Stimulated activated CD8-positive, alpha-beta memory T cell treated with anti-CD3 and anti-CD28 coated beads, Interleukin-15, amount 100 ng/mL, for 1 hour (primary cell): ENCODE data around the gene DELE1.
"Not testable (repeated sequence)": the region's sequence is repeated elsewhere in the genome, so short reads cannot be mapped to it uniquely, and the experiment has no call there.

Experiments used
- DNase-seq: peaks from one replicate; pipeline ENCODE4 v3.0.0-alpha.2; 2020; ENCODE audit warnings: low read depth

Gene DELE1

GRCh38 chr5:141889282-141889871, 34.3 kb upstream of the DELE1 start:
- no peak for DNase-seq

DNA sequence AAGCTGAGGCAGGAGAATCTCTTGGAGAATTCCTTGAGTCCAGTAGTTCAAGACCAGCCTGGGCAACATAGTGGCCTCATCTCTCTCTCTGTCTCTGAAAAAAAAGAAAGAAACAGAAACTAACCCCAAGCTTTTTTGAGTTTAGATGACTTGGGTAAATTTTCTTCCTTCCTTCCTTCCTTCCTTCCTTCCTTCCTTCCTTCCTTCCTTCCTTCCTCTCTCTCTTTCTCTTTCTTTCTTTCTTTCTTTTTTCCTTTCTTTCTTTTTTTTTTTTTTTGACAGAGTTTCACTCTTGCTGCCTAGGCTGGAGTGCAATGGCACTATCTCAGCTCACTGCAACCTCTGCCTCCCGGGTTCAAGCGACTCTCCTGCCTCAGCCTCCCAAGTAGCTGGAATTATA, 33.2 kb upstream of the DELE1 start:
- DNase-seq = not testable (repeated sequence)

- no peak for DNase-seq
Measured at GRCh38 chr5:141897425-141897824, 26.2 kb upstream of the DELE1 start.

- DNase-seq = no peak
Measured at GRCh38 chr5:141898448-141899049, 25.1 kb upstream of the DELE1 start.

GRCh38 chr5:141902015-141902814, 21.5 kb upstream of the DELE1 start:
- no peak for DNase-seq

DNA sequence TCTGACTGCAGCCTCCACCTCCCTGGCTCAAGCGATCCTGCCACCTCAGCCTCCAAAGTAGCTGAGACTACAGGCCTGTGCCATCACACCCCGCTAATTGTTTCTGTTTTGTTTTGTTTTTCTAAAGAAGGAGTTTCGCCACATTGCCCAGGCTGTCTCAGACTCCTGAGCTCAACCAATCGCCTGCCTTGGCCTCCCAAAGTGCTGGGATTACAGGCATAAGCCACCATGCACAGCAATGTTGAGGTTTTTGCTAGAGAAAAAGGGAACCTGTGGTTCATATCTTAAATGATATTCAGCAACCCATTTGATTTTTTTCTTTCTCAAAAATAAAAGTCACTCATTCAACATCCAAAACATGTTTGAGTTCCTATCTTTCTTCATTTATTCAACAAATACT, 20.4 kb upstream of the DELE1 start:
- DNase-seq = no peak

- DNase-seq = no peak
Measured at GRCh38 chr5:141904551-141904950, 19.1 kb upstream of the DELE1 start.

DNA sequence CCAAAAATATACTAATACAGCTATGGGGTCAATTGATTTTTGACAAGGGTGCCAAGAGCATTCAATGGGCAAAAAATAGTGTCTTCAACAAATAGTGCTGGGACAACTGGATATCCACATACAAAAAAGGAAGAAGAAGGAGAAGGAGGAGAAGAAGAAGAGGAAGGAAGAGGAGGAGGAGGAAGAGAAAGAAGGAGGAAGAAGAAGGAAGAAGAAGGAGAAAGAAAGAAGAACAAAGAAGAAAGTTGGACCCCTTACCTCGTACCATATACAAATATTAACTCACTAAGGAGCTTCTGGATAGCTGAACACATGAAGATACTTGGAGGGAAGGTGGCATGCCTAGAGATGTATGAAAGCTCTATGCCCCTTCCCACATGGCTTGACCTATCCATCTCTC, 17.2 kb upstream of the DELE1 start:
- no peak for DNase-seq

DNA sequence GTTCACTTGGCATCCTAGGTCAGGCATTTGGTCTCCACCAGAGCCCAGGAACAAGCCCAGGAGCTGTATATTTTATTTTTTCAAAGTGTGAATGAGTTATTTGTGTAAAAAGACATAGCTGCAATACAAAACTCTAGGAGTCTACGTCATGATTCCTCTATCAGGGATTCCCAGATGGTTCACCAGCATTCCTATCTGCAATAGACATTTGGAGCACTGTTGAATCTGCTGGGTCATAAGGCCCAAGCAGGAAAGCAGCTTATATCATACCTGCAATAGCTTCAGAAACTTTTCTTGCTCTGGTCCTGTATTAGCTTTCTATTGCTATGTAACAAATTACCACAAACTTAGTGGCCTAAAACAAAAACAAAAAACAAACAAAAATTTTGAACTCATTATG, 16.7 kb upstream of the DELE1 start:
- DNase-seq = no peak

- DNase-seq = no peak
Measured at GRCh38 chr5:141908796-141909195, 14.9 kb upstream of the DELE1 start.

- DNase-seq = no peak
Measured at GRCh38 chr5:141909212-141909611, 14.5 kb upstream of the DELE1 start.

GRCh38 chr5:141910271-141910673, 13.4 kb upstream of the DELE1 start:
- no peak for DNase-seq

GRCh38 chr5:141913560-141914198, 10.0 kb upstream of the DELE1 start:
- no peak for DNase-seq

DNA sequence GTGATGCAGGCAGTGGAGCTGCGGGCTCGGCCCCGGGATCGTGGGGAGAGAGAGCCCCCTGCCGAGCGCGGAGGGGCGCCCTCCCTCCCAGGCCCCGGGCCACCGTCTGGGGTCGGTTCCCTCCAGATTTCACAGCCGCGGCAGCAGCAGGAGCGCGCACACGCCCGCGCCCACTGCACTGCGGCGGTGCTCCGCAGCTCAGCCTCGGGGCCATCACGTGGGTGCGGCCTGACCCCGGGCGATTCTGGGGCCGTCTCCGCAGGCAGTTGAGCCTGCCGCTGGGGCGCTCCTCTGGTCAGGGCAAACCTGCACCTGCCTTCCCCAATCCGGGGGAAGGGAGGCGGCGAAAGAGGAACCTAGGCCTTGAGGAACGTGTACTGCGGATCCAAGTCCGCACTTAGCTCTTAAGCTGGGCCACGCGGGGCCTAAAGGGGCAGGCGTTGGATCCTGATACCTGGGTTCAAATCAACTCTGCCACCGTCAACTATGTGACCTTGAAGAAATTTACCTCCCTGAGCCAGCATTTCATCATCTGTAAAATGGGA, 9.4 kb upstream of the DELE1 start:
- DNase-seq = no peak

DNA sequence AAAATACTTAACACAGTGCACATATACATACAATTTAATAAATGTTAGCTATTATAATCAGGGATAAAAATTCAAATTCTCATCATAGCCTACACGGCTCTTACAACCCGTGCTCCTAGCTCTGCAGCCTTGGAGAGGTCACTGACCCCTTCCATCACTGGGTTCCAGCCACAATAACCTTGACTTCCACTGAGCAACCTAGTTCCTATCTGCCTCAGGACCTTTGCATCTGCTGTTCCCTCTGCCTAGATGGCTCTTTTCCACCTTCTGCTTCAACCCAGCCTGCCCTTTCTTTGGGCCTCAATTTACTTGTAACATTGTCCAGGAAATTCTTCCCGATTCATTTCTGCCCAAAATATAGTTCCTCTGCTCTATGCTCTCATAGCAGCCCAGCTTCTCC, 8.9 kb upstream of the DELE1 start:
- DNase-seq = no peak

DNA sequence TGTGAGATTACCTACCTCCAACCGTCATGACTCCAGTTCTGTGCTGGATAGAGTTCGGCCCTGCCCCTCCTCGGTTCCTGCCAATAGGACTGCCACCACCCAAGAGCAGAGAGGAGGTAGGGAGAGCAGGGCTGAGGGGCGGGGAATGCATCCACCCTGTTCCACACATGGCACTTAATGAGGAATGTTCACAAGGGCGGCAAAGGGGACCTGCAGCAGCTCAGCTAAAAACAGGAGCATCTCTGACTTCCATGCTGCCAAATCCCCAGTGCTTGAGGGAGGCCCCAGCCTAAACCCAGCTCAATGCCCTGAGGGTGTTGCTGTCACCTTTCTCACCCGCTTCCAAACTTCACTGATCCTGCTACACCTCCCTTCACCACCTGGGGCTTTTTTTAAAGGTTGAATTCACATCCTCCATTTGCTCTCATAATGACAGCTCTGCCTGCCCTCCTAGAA, 7.8 kb upstream of the DELE1 start:
- DNase-seq = no peak

GRCh38 chr5:141916522-141916921, 7.1 kb upstream of the DELE1 start:
- DNase-seq = no peak

DNA sequence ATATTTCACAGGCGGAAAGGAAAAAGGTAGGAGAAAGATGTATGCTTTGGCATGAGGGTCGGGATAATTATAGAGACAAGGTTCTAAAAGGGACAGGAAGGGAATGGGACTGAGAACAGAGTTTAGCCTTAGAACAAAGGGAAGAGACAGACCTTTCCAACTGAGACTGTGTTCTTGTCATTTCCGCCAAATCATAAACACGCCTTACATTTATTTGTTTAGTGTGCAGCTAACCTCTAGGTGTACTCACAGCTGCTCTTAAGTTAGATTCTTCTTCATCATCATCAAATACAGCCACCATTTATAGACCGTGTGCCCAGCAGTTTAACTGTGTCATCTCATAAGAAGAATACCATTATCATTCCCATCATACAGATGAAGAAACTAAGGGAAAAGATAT, 5.9 kb upstream of the DELE1 start:
- DNase-seq = no peak

GRCh38 chr5:141919218-141920119, 4.2 kb upstream of the DELE1 start:
- no peak for DNase-seq

GRCh38 chr5:141920771-141921170, 2.9 kb upstream of the DELE1 start:
- no peak for DNase-seq

DNA sequence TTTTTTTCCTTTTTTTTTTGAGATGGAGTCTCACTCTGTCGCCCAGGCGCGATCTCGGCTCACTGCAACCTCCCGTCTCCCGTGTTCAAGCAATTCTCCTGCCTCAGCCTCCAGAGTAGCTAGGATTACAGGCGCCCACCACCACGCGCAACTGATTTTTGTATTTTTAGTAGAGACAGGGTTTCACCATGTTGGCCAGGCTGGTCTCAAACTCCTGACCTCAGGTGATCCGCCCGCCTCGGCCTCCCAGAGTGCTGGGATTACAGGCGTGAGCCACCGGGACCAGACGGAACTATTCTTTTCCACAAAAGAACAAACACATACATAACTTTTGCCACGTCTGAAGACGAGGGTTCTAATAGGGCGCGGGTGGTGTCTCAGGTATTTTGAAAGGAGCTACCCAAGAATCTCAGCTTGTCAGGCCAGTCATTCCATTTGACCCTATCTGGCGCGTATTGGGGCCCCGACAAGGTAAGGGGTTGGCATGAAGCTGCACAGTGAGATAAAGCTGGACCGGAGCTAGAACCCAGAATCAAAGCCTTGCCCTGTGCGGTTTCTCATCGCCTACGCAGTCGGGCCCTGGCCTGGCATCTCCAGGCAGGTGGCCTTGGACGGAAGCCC, 734 bp upstream of the DELE1 start:
- not testable (repeated sequence) for DNase-seq
